SK-N-MC (cell line): ENCODE data around the gene NFE2L1.
"Not testable (repeated sequence)": the region's sequence is repeated elsewhere in the genome, so short reads cannot be mapped to it uniquely, and the experiment has no call there.

ENCODE experiments used
- DNase-seq: peaks from one replicate; pipeline ENCODE4 v3.0.0-alpha.2; 2011; ENCODE audit warnings: low read depth, low spot score
- H3K27ac ChIP-seq: fragments of 200-600 bp; sonication (generic); 2 replicates; pipeline ENCODE4 v1.5.1; 2016; ENCODE audit warnings: mixed run types
- H3K36me3 ChIP-seq: fragments of 200-600 bp; sonication (generic); 2 replicates; pipeline ENCODE4 v1.6.1; 2017; ENCODE audit warnings: antibody characterized with exemption, low read length, mixed read lengths; ENCODE audit not compliant: insufficient read depth
- H3K4me3 ChIP-seq: fragments of 200-600 bp; sonication (generic); 2 replicates; pipeline ENCODE4 v1.5.1; 2016
- H3K9ac ChIP-seq: fragments of 200-600 bp; sonication (generic); 2 replicates; pipeline ENCODE4 v1.8.0; 2017; ENCODE audit warnings: mixed run types, mixed read lengths; ENCODE audit not compliant: insufficient read length
- H3K9me3 ChIP-seq: fragments of 200-600 bp; sonication (generic); 2 replicates; pipeline ENCODE4 v1.6.1; 2017; ENCODE audit warnings: low read depth, mild to moderate bottlenecking, antibody characterized with exemption, low read length, moderate library complexity, mixed read lengths
- EZH2 ChIP-seq: fragments of 200-600 bp; sonication (generic); IDR thresholded peaks from one replicate; pipeline ENCODE4 v1.6.1; 2017; ENCODE audit warnings: antibody characterized with exemption
- FOXP2 ChIP-seq: optimal IDR thresholded peaks from 2 replicates; pipeline ENCODE3; 2011; ENCODE audit warnings: mild to moderate bottlenecking, moderate library complexity; ENCODE audit not compliant: insufficient read depth; ENCODE audit errors: extremely low read length, control extremely low read depth
- POLR2AphosphoS5 ChIP-seq: IDR thresholded peaks from 2 replicates; pipeline ENCODE4 v1.6.1; 2012; ENCODE audit warnings: mild to moderate bottlenecking, low read depth, low read length, borderline replicate concordance

NFE2L1 gene

DNA sequence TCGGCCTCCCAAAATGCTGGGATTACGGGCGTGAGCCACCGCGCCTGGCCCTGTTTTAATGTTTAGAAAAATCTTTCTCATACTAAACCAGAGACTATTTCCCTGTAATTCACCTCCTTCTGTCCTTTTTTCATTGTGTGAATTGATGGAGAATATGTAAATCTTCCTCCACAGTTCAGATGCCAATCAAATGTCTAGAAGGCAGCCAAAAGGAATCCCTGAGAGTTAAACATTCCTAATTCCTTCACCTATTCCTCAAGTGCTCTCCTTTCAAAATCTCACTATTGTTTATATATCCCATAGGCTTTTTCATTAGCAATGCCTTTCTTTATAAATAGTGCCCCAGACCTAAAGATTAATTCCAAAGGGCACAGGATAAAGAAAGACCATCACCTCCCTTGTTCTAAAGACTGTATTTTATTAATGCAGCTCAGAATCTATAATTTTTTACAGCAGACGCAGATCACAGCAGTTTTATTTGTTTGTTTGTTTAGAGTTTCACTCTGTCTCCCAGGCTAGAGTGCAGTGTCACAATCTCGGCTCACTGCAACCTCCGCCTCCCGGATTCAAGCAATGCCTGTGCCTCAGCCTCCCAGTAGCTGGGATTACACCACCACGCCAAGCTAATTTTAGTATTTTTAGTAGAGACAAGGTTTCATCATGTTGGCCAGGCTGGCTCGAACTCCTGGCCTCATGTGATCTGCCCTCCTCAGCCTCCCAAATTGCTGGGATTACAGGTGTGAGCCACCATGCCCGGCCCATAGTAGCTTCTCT is 41.0 kb upstream of the NFE2L1 start:
- H3K9me3 ChIP-seq = no peaks in the 10 kb centered on the region
- no peak for TF ChIP-seq EZH2
- TF ChIP-seq FOXP2 = no peak
- no peak for TF ChIP-seq POLR2AphosphoS5
- H3K27ac ChIP-seq = 0 out of 2 replicates have a peak overlapping the region, but pooled peaks have one; percentile 40
- no peak for DNase-seq
- no peak overlapping the region for H3K4me3 ChIP-seq
- H3K36me3 ChIP-seq = no peaks in the 10 kb centered on the region
- no peak overlapping the region for H3K9ac ChIP-seq

DNA sequence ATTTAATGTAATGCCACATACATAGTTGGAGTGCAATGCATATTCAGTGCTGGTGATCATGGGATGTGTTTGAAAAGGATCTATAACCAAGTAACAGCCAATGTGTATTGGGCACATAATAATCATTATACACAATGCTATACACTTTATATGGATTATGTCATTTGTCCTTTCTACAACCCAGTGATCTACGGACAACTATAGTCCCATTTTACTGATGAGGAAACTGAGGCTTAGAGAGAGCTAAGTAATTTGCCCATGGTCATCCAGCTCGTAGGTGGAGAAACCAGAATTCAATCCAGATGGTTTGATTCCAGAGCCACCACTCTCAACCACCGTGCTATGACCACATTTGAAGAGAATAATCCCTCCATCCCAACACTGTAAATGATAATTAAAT is 38.0 kb upstream of the NFE2L1 start:
- Histone ChIP-seq H3K9me3 (no peaks in the 10 kb centered on the region), H3K4me3 (no peak overlapping the region), H3K9ac (no peak overlapping the region), H3K36me3 (no peaks in the 10 kb centered on the region), H3K27ac (no peak overlapping the region)
- no peak for TF ChIP-seq POLR2AphosphoS5
- TF ChIP-seq FOXP2 = no peak
- no peak for TF ChIP-seq EZH2
- no peak for DNase-seq

- no peak overlapping the region for H3K9ac ChIP-seq
- H3K9me3 ChIP-seq = no peaks in the 10 kb centered on the region
- H3K27ac ChIP-seq = peak overlapping the region; percentile 84
- H3K36me3 ChIP-seq = no peaks in the 10 kb centered on the region
- DNase-seq = no peak
- peak overlapping the region; percentile 75 for H3K4me3 ChIP-seq
- TF ChIP-seq FOXP2 = no peak
- TF ChIP-seq POLR2AphosphoS5 = no peak
- TF ChIP-seq EZH2 = no peak
These were observed 36.6 kb upstream of the NFE2L1 start for GRCh38 chr17:48011405-48012150.

GRCh38 chr17:48012151-48012520 is 36.0 kb upstream of the NFE2L1 start:
- DNase-seq = no peak
- Histone ChIP-seq H3K9me3 (no peaks in the 10 kb centered on the region), H3K36me3 (no peaks in the 10 kb centered on the region), H3K9ac (no peak overlapping the region), H3K27ac (peak overlapping the region; percentile 84; the same call in 1 of the 2 replicates), H3K4me3 (peak overlapping the region; percentile 75)
- peak; percentile 67 for TF ChIP-seq FOXP2
- TF ChIP-seq POLR2AphosphoS5 = no peak

DNA sequence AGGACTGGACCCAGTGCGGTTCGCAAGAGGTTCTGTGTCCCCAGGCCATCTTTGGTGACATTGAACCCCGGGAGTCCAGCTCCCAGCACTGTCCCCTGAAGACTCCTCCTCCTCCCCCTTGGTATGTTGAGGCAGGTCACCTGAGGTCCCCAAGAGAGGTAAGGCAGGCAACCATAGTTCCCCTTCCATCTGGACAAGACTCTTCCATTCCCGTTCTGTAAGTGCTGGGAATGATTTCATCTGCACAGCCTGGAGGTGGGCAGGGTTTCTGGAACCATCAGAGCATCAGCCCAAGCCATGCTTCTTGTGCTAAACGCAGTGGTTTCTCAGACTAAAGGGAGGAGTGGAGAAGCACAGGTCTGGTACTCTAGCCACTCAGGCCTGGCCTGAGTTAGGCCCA is 35.5 kb upstream of the NFE2L1 start:
- DNase-seq = no peak
- peak overlapping the region; percentile 39 for H3K4me3 ChIP-seq
- peak overlapping the region; percentile 86; the same call in 1 of the 2 replicates for H3K27ac ChIP-seq
- H3K9ac ChIP-seq = no peak overlapping the region
- H3K9me3 ChIP-seq = no peaks in the 10 kb centered on the region
- no peaks in the 10 kb centered on the region for H3K36me3 ChIP-seq
- TF ChIP-seq FOXP2 (no peak), POLR2AphosphoS5 (no peak), EZH2 (no peak)

DNA sequence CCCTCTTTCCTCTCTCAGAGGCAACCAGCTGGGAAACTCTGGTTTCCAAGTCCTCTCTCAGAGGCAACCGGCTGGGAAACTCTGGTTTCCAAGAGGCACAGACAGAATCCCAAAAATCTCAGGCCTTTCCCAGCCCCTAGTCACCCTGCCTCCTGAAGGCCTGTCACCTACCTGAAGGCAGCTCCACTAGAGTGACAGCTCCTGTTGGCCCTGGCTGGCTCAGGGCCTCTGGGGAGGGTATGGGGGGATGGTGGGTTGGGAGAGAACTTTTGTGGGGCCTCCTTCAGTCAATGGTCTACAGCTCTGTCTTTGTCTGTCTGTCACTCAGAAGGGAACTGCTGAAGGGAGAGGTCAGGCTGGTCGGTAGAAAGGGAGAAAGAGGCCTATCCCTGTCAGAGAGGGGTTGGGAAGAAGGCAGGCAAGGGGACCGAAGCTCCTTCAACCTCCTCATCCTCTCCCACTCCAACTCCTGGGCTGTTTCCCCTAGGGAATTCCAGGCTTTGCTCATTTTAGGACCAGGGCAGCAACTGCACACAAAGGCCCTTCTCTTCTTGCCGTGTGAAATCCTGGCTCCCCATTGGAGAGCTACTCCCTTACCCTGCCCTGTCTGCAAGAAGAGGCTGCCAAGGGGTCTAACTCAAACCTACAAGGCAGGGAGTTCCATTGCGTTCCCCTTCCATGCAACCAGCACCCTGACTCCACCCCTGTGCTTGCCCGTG is 34.1 kb upstream of the NFE2L1 start:
- H3K9me3 ChIP-seq = no peaks in the 10 kb centered on the region
- TF ChIP-seq EZH2 (no peak), POLR2AphosphoS5 (no peak), FOXP2 (no peak)
- H3K9ac ChIP-seq = peak overlapping the region; percentile 12
- peak overlapping the region; percentile 86 for H3K27ac ChIP-seq
- H3K36me3 ChIP-seq = no peaks in the 10 kb centered on the region
- H3K4me3 ChIP-seq = peak overlapping the region; percentile 0; the same call in 1 of the 2 replicates
- no peak for DNase-seq

- peak overlapping the region; percentile 86 for H3K27ac ChIP-seq
- H3K9me3 ChIP-seq = no peaks in the 10 kb centered on the region
- no peak for TF ChIP-seq EZH2
- no peak for TF ChIP-seq POLR2AphosphoS5
- TF ChIP-seq FOXP2 = no peak
- H3K4me3 ChIP-seq = peak overlapping the region; percentile 0; the same call in 1 of the 2 replicates
- no peak overlapping the region for H3K9ac ChIP-seq
- no peak for DNase-seq
- no peaks in the 10 kb centered on the region for H3K36me3 ChIP-seq
These were observed 33.5 kb upstream of the NFE2L1 start for GRCh38 chr17:48014595-48015111.

DNA sequence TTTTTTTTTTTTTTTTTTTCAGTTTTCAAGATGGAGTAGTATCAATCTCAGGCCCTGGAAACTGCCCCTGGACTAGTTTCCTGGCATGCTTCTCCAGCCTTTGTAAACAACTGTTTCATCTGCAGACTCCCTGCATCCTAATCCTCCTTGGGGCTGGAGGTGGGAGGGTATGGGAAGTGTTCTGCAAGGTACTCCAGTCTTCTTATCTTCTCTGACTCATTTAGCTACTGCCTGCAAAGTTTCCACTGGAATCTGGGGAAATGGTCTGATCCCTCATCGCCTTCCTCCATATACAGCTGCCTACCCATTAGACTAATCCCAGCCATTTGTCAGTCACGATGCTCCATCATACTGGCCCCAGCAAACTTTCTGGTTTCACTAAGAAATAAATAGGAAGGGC is 32.0 kb upstream of the NFE2L1 start:
- no peak for DNase-seq
- TF ChIP-seq POLR2AphosphoS5 (no peak), FOXP2 (no peak), EZH2 (no peak)

GRCh38 chr17:48017817-48018158 is 30.4 kb upstream of the NFE2L1 start:
- not testable (repeated sequence) for H3K36me3 ChIP-seq, DNase-seq, H3K27ac ChIP-seq, H3K4me3 ChIP-seq, H3K9me3 ChIP-seq
- H3K9ac ChIP-seq = peak overlapping the region; percentile 23

More for the DNA sequence above, 32.0 kb upstream of the NFE2L1 start:
- H3K36me3 ChIP-seq = no peaks in the 10 kb centered on the region
- no peak overlapping the region for H3K27ac ChIP-seq
- no peaks in the 10 kb centered on the region for H3K9me3 ChIP-seq
- no peak overlapping the region for H3K4me3 ChIP-seq
- H3K9ac ChIP-seq = no peak overlapping the region
